NOMO-1 treated with DMSO at 0.1 percent for 48 hours (cell line): ENCODE measurements around the gene TMCC3.
A peak's percentile ranks its signal among the peaks of the same experiment; 100 is the strongest.
"Not testable (repeated sequence)": the region's sequence is repeated elsewhere in the genome, so short reads cannot be mapped to it uniquely, and the experiment has no call there.

Experiments used
- DNase-seq: peaks from one replicate; lab custom pipeline; 2025; ENCODE audit not compliant: unreplicated experiment; lab: John Stamatoyannopoulos, UW

TMCC3 gene

GRCh38 chr12:94650143-94651056, at the start of gene TMCC3:
TMCC3 (minus strand) TSS chr12:94650557; CDS start chr12:94650430, 127 bp downstream.
- no peak for DNase-seq

GRCh38 chr12:94699801-94700200, 49.4 kb upstream of the TMCC3 start:
- DNase-seq: no peak

GRCh38 chr12:94698578-94698977, 48.2 kb upstream of the TMCC3 start:
- no peak for DNase-seq

GRCh38 chr12:94697631-94698030, 47.3 kb upstream of the TMCC3 start:
- DNase-seq: no peak

DNA sequence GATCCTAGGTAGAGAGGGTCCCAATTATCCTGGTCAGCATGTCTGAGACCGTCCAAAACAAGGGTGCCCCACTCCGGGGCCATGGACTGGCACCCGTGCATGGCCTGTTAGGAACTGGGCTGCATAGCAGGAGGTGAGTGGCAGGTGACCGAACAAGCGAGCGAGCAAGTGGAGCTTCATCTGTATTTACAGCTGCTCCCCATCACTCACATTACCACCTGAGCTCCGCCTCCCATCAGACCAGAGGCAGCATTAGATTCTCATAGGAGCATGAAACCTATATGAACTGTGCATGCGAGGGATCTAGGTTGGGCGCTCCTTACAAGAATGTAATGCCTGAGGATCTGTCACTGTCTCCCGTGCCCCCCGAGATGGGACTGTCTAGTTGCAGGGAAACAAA, 44.4 kb upstream of the TMCC3 start:
- no peak for DNase-seq

DNA sequence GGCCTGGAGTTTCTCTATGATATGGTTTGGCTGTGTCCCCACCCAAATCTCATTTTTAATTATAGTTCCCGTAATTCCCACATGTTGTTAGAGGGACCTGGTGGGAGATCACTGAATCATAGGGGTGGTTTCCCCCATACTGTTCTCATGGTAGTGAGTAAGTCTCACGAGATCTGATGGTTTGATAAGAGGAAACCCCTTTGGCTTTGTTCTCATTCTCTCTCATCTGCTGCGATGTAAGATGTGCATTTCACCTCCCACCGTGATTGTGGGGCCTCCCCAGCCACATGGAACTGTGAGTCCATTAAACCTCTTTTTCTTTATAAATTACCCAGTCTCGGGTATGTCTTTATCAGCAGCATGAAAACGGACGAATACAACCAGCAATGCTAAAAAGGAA, 42.5 kb upstream of the TMCC3 start:
- not testable (repeated sequence) for DNase-seq

DNA sequence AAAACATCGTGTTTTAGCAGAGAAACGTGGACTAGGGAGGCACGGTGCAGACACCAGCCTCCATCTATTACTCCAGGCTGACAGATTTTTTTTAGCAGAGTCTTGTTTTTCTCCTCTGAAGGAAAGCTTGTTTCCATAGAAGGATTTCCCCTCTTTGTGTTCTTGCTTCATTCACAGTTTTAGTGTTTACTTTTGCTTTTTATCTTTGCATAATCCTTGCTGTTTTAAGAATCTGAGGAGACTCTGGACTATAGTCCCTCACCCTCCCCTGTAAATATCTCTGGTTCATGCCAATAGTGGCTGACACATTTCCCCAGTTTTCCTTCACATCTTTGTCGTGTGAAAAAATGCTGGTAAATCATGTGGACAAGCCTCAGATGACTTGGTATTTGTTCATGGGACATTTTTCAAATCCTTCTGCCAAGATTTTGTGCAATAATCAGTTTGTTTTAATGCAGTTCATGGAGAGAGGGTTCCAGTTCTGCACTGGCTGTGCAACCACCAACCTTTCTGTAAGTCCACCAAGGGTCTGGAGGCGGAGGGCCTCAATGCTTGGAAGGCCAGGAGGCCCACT, 39.9 kb upstream of the TMCC3 start:
- no peak for DNase-seq

GRCh38 chr12:94689646-94690036, 39.3 kb upstream of the TMCC3 start:
- DNase-seq: peak; percentile 42

DNA sequence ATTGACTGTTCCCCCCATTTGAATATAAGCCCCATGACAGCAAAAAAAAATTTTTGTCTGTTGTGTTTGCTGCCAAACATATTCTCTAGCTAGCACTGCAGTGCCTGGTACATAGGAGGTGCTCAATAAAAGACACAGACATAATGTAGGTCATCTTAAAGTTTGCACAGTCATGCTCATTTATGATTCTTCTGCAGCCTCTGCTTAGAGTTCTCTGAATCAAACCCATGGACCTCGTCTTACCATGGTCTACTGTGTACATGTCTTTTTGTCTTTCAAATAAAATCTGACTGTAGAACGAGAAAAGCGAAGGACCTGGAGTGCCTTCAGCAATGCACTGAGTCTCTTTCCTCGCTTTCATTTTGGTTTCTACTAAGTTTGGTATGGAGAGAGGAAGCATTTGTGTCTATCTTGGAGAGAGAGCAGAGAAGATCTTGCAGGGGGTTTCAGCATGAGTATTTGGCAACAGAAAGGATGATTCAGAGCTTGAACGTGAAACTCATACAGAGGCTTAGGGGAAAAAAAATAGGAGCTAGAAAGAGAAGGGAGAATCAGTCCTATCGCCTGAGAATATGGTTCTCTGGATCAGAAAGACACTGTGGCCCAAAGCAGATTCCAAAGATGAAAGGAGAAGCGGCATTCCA, 38.8 kb upstream of the TMCC3 start:
- DNase-seq: peak; percentile 85

GRCh38 chr12:94687891-94688290, 37.5 kb upstream of the TMCC3 start:
- no peak for DNase-seq

DNA sequence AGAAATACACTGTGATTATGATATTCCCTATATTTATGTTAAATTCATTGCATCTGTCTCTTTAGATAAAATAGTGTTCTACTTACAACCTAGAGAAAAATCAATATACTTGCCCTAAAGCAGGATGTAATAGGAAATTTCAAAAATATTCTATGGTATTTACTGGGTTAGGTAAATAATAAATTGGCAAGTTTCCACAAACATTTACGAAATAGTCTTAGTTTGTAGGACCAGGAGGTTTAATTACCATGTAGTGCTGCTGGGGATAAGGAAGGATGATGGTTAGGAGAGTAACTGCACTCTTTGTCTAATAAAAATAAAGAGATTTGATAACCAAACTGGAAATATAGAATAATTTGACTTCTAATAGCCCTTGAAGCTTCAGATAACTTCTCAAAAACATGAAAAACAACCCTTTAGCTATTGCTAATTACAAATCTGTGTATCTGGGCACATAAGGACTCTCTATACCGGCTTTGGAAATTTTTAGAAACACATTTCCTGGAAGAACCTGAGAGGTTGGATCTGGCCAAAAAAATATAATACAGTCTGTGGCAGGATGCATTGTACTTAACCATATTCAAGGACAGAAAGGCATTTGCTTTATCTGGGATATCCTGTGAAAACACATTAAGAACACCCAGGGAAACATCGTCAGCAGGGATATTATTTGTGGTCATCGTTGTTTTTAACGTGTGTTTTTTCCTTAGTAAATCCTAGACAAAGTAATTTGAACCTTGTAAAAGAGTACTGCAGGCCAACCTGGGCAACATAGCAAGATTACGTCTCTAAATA, 36.7 kb upstream of the TMCC3 start:
- DNase-seq: no peak

DNA sequence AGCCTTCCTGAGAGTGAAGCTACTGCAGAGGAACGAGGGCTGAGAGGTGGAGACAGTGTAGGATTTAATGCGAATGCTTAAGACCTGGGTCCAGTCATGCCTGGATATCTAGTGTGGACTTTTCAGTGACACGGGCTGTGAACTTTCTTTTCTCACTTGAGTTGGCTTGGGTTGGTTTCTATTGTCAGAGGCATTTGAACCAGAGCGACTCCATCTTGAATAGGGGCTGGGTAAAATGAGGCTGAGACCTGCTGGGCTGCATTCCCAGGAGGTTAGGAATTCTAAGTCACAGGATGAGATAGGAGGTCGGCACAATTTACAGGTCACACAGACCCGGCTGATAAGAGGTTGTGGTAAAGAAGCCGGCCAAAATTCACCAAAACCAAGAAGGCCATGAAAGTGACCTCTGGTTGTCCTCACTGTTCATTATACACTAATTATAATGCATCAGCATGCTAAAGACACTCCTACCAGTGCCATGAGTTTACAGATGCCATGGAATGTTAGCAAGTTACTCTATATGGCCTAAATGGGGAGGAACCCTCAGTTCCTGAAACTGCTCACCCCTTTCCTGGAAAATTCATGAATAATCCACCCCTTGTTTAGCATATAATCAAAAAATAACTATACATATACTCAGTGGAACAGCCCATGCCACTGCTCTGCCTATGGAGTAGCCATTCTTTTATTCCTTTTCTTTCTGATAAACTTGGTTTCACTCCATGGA, 34.2 kb upstream of the TMCC3 start:
- no peak for DNase-seq

GRCh38 chr12:94679554-94680195, 29.3 kb upstream of the TMCC3 start:
- DNase-seq: no peak

GRCh38 chr12:94678849-94679248, 28.5 kb upstream of the TMCC3 start:
- no peak for DNase-seq

DNA sequence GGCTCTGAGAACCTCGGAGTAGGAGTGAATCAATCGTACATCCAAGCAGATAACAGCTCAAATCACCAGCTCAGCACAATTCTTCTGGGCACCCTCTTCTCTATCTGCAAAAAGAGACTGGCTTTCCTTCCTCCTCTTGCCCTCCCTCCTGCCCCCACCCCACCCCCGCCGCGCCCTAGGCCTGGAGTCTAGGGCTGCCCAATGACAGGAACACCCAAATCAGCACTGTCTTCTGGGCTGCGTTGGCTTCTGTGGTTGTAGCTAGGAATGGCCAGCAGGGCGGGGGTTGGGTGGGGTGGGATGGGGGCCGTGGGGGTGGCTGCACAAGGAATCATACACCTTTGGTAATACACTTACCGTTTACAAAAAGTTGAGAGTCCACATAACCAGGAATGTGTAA, 28.0 kb upstream of the TMCC3 start:
- DNase-seq: no peak

GRCh38 chr12:94677778-94678177, 27.4 kb upstream of the TMCC3 start:
- DNase-seq: no peak

DNA sequence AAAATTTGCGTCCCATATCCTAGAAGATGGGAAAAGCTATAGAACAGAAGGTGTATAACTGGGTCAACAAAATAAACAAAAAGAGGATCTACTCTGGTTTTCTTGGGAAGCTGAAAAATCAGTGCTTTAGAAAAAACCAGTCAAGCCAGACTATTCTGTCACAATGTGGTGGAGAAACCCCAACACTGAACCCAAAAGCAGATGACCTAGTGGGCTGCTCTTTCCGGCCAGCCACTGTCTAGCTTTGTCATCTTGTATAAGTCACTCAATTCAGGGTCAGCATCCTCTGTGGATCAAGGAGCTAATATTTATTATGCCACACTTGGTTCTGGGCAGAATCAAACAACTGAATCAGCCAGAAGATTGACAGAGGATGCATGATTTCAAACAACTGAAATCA, 26.6 kb upstream of the TMCC3 start:
- DNase-seq: no peak

GRCh38 chr12:94676031-94676641, 25.8 kb upstream of the TMCC3 start:
- peak; percentile 96 for DNase-seq

DNA sequence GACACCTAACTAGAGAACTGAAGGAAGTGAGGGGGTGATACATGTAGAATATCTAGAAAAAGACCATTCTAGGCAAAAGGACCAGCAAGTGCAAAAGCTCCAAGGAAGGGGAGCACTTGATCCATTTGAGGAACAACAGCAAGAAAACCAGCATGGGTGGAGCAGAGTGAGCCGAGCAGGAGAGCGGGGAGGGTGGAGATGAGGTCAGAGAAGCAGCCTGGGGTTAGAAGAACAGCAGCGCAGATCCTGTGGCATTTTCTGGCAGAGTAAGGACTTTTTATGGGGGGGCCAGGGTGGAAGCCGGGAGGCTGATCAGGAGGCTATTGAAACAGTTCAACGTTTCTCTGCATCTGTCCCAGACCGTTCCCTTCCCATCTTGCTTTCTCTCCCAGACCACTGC, 24.5 kb upstream of the TMCC3 start:
- peak; percentile 8 for DNase-seq

DNA sequence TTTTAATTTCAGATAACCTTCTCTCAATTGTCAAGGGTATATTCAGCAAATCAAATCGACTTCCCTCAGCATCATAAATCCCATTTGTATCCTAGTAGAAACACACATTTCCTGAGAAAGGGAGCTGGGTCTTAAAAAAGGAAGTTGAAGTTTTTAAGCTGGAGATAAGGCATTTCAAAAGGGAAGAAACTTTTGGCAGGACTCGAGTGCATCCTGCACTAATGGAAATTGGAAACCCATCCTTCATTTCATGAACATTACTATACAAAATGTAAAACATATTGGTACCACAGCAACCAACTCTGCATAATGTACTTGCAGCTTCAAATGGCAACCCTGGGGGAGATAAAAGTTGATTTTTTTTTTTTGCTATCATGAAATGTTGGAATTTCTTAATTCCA, 23.7 kb upstream of the TMCC3 start:
- no peak for DNase-seq
